ENCODE data around the gene SPSB2. TPM values are rescaled to one million over a fixed set of nuclear protein-coding genes. Genes with fewer than 3 reads are reported as not detected.

Gene SPSB2
- total RNA-seq, 1 experiment from 2014 or later = 9.2 TPM

DNA sequence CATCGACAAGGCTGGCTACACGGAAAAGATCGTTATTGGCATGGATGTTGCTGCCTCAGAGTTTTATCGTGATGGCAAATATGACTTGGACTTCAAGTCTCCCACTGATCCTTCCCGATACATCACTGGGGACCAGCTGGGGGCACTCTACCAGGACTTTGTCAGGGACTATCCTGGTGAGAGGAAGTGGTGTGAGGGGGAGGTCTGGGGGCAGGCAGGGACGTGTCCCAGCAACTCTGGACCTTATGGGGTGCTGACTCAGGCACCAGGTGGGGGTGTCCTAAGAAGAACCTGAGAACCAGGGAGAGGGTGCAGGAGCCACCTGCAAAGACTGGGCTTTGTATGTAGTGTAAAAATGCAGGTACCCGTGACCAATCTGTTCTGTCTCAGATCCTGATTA lies 46.5 kb upstream of the SPSB2 start:
- H3K4me1 Mint-ChIP-seq (ENCODE audit: insufficient read depth, unreplicated experiment) = peaks cover 25% of the 10 kb centered on the region
- no peaks in the 10 kb centered on the region for H3K9me3 Mint-ChIP-seq (ENCODE audit: unreplicated experiment)
- BruUV-seq (replicated peaks) = no TSS peak
- intact Hi-C loops (cut with micrococcal nuclease) = no loop called here
- TF ChIP-seq, protein P1, sequence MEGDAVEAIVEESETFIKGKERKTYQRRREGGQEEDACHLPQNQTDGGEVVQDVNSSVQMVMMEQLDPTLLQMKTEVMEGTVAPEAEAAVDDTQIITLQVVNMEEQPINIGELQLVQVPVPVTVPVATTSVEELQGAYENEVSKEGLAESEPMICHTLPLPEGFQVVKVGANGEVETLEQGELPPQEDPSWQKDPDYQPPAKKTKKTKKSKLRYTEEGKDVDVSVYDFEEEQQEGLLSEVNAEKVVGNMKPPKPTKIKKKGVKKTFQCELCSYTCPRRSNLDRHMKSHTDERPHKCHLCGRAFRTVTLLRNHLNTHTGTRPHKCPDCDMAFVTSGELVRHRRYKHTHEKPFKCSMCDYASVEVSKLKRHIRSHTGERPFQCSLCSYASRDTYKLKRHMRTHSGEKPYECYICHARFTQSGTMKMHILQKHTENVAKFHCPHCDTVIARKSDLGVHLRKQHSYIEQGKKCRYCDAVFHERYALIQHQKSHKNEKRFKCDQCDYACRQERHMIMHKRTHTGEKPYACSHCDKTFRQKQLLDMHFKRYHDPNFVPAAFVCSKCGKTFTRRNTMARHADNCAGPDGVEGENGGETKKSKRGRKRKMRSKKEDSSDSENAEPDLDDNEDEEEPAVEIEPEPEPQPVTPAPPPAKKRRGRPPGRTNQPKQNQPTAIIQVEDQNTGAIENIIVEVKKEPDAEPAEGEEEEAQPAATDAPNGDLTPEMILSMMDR (IDR thresholded peaks at IDR 0.05; ENCODE audit: unreplicated experiment) = no peak
- H3K4me3 Mint-ChIP-seq (ENCODE audit: unreplicated experiment) = no peak overlapping the region
- ChIA-PET POLR2A (interaction anchor here (0.7 to 1.6 kb wide), 2 partner anchors 15 to 18 kb away, joined by 3 to 4 read pairs; partner anchors contain the start of gene LRRC23), CTCF (interaction anchor here (0.5 to 8.9 kb wide), 3 partner anchors 19 to 203 kb away, joined by 3 to 114 read pairs (median 9); no protein-coding TSS in a partner anchor)
- H3K36me3 Mint-ChIP-seq (ENCODE audit: insufficient read depth, unreplicated experiment) = peaks cover 5% of the 10 kb centered on the region
- DNase-seq (ENCODE audit: unreplicated experiment) = no peak
- H3K27me3 Mint-ChIP-seq (ENCODE audit: insufficient read depth, unreplicated experiment) = no peaks in the 10 kb centered on the region
- H3K27ac Mint-ChIP-seq (ENCODE audit: low read depth, unreplicated experiment) = no peak overlapping the region

DNA sequence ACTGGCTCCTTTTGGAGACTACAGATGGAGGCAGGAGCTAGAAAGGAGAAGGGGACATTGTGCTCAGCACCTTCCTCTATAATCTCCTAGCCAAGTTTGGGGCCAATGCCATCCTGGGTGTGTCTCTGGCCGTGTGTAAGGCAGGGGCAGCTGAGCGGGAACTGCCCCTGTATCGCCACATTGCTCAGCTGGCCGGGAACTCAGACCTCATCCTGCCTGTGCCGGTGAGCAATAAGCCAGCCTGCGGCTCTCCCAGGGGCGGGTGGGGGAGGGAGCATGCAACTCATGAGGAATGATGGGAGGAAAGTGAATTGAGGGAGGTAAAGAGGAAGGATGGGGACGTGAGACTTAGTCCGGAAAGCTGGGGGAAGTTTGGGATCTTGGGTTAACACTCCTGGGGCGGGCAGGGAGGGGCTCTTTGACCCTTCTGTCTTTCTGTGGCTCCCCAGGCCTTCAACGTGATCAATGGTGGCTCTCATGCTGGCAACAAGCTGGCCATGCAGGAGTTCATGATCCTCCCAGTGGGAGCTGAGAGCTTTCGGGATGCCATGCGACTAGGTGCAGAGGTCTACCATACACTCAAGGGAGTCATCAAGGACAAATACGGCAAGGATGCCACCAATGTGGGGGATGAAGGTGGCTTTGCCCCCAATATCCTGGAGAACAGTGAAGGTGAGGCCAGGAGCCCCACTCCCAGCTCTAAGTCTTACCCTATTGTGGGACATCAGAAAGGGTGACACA lies 44.6 kb upstream of the SPSB2 start:
- Mint-ChIP-seq H3K4me3 (ENCODE audit: unreplicated experiment) (no peak overlapping the region), H3K27ac (ENCODE audit: low read depth, unreplicated experiment) (no peak overlapping the region), H3K4me1 (ENCODE audit: insufficient read depth, unreplicated experiment) (peaks cover 13% of the 10 kb centered on the region), H3K36me3 (ENCODE audit: insufficient read depth, unreplicated experiment) (peaks cover 5% of the 10 kb centered on the region), H3K9me3 (ENCODE audit: unreplicated experiment) (no peaks in the 10 kb centered on the region), H3K27me3 (ENCODE audit: insufficient read depth, unreplicated experiment) (peaks cover 11% of the 10 kb centered on the region)
- BruUV-seq (replicated peaks) = no TSS peak
- no peak for DNase-seq (ENCODE audit: unreplicated experiment)
- TF ChIP-seq, protein P1 (IDR thresholded peaks at IDR 0.05; ENCODE audit: unreplicated experiment) = no peak
- ChIA-PET POLR2A (no interaction called here), CTCF (interaction anchor here (0.5 to 1.3 kb wide), 4 partner anchors 43 to 270 kb away, joined by 3 to 9 read pairs (median 3); partner anchors contain the start of gene SPSB2)
- intact Hi-C loops (cut with micrococcal nuclease) = no loop called here

- CTCF ChIA-PET = interaction anchor here (0.5 to 1.3 kb wide), 4 partner anchors 18 to 235 kb away, joined by 3 to 9 read pairs (median 4); partner anchors contain the start of gene SPSB2
These were observed 43.5 kb upstream of the SPSB2 start for GRCh38 chr12:6916426-6917200.

More at GRCh38 chr12:6916426-6917200, 43.5 kb upstream of the SPSB2 start:
- DNase-seq (ENCODE audit: unreplicated experiment) = no peak
- H3K27me3 Mint-ChIP-seq (ENCODE audit: insufficient read depth, unreplicated experiment) = peaks cover 11% of the 10 kb centered on the region
- BruUV-seq (replicated peaks) = no TSS peak
- H3K9me3 Mint-ChIP-seq (ENCODE audit: unreplicated experiment) = no peaks in the 10 kb centered on the region
- TF ChIP-seq, protein P1 (IDR thresholded peaks at IDR 0.05; ENCODE audit: unreplicated experiment) = no peak
- intact Hi-C loops (cut with micrococcal nuclease) = no loop called here
- H3K4me3 Mint-ChIP-seq (ENCODE audit: unreplicated experiment) = no peak overlapping the region
- H3K4me1 Mint-ChIP-seq (ENCODE audit: insufficient read depth, unreplicated experiment) = peaks cover 13% of the 10 kb centered on the region
- no peaks in the 10 kb centered on the region for H3K36me3 Mint-ChIP-seq (ENCODE audit: insufficient read depth, unreplicated experiment)
- POLR2A ChIA-PET = no interaction called here
- no peak overlapping the region for H3K27ac Mint-ChIP-seq (ENCODE audit: low read depth, unreplicated experiment)
